Measurements from ENCODE around the gene CPSF6.
A peak's percentile ranks its signal among the peaks of the same experiment; 100 is the strongest.

CPSF6 gene

GRCh38 chr12:69272511-69272910, 33.1 kb downstream of the CPSF6 start:
- Histone ChIP-seq H4K20me1 (peaks cover 0 to 32% (median 4%) of the 10 kb centered on the region in 11 experiments; a peak in 2 of 22 replicates), H3K36me3 (peaks cover 25 to 76% (median 33%) of the 10 kb centered on the region in 11 experiments; a peak in 20 of 22 replicates), H3K27ac (no peak overlapping the region), H3K9ac (no peak overlapping the region), H3K9me3 (replicated peaks in 1 of 11) (no peaks in the 10 kb centered on the region), H3K4me3 (no peak overlapping the region), H3K4me1 (peaks cover 0 to 16% (median 0%) of the 10 kb centered on the region in 10 experiments; a peak in 5 of 20 replicates), H3K27me3 (no peaks in the 10 kb centered on the region), H3K4me2 (no peak overlapping the region)
- no peak for TF ChIP-seq Cebpa-rat (IDR thresholded peaks at IDR 0.05)

GRCh38 chr12:69274861-69275260, 35.5 kb downstream of the CPSF6 start:
- no peak overlapping the region for H3K27ac ChIP-seq
- H3K9me3 ChIP-seq (replicated peaks in 1 of 11), result no peaks in the 10 kb centered on the region
- no peaks in the 10 kb centered on the region for H3K27me3 ChIP-seq
- H4K20me1 ChIP-seq, result peaks cover 0 to 29% (median 4%) of the 10 kb centered on the region in 11 experiments; a peak in 2 of 22 replicates
- no peak for TF ChIP-seq Cebpa-rat (IDR thresholded peaks at IDR 0.05)
- peaks cover 0 to 16% (median 0%) of the 10 kb centered on the region in 10 experiments; a peak in 5 of 20 replicates for H3K4me1 ChIP-seq
- H3K4me2 ChIP-seq, result peak overlapping the region in 2 of 11 experiments; percentile 23 to 59; a peak in 2 of 22 replicates
- H3K4me3 ChIP-seq, result no peak overlapping the region
- no peak overlapping the region for H3K9ac ChIP-seq
- H3K36me3 ChIP-seq, result peaks cover 13 to 56% (median 24%) of the 10 kb centered on the region in 11 experiments; a peak in 20 of 22 replicates

GRCh38 chr12:69275471-69275891, 36.1 kb downstream of the CPSF6 start:
- Histone ChIP-seq H3K9me3 (replicated peaks in 1 of 11) (no peaks in the 10 kb centered on the region), H3K4me1 (peaks cover 0 to 16% (median 0%) of the 10 kb centered on the region in 10 experiments; a peak in 5 of 20 replicates)
- no peak for TF ChIP-seq Cebpa-rat (IDR thresholded peaks at IDR 0.05)

GRCh38 chr12:69278814-69279782, 39.7 kb downstream of the CPSF6 start:
- Histone ChIP-seq H3K4me1 (peaks cover 0 to 16% (median 0%) of the 10 kb centered on the region in 10 experiments; a peak in 5 of 20 replicates), H3K4me3 (no peak overlapping the region), H3K27ac (no peak overlapping the region), H3K27me3 (no peaks in the 10 kb centered on the region), H3K9ac (no peak overlapping the region), H3K9me3 (replicated peaks in 1 of 11) (no peaks in the 10 kb centered on the region), H4K20me1 (0 out of 22 replicates have a peak, but pooled peaks cover 0 to 21% (median 0%) of the 10 kb centered on the region in 11 experiments), H3K4me2 (no peak overlapping the region), H3K36me3 (peaks cover 0 to 13% (median 0%) of the 10 kb centered on the region in 11 experiments; a peak in 7 of 22 replicates)
- TF ChIP-seq Cebpa-rat (IDR thresholded peaks at IDR 0.05), result no peak

More at GRCh38 chr12:69275471-69275891, 36.1 kb downstream of the CPSF6 start:
- H3K27me3 ChIP-seq, result no peaks in the 10 kb centered on the region
- no peak overlapping the region for H3K4me3 ChIP-seq
- H3K4me2 ChIP-seq, result peak overlapping the region in 2 of 11 experiments; percentile 23 to 59; a peak in 3 of 22 replicates
- H4K20me1 ChIP-seq, result peaks cover 0 to 23% (median 4%) of the 10 kb centered on the region in 11 experiments; a peak in 2 of 22 replicates
- no peak overlapping the region for H3K27ac ChIP-seq
- H3K9ac ChIP-seq, result no peak overlapping the region
- peaks cover 7 to 49% (median 18%) of the 10 kb centered on the region in 11 experiments; a peak in 18 of 22 replicates for H3K36me3 ChIP-seq

GRCh38 chr12:69284131-69284530, 44.8 kb downstream of the CPSF6 start:
- 0 out of 22 replicates have a peak, but pooled peaks cover 0 to 1% (median 0%) of the 10 kb centered on the region in 11 experiments for H4K20me1 ChIP-seq
- H3K9me3 ChIP-seq (replicated peaks in 1 of 11), result no peaks in the 10 kb centered on the region
- no peak overlapping the region for H3K27ac ChIP-seq
- TF ChIP-seq Cebpa-rat (IDR thresholded peaks at IDR 0.05), result no peak
- no peaks in the 10 kb centered on the region for H3K36me3 ChIP-seq
- H3K4me3 ChIP-seq, result no peak overlapping the region
- H3K27me3 ChIP-seq, result no peaks in the 10 kb centered on the region
- H3K9ac ChIP-seq, result no peak overlapping the region
- no peaks in the 10 kb centered on the region for H3K4me1 ChIP-seq
- no peak overlapping the region for H3K4me2 ChIP-seq

- no peaks in the 10 kb centered on the region for H3K9me3 ChIP-seq (replicated peaks in 1 of 11)
- TF ChIP-seq Cebpa-rat (IDR thresholded peaks at IDR 0.05), result no peak
- H3K9ac ChIP-seq, result no peak overlapping the region
- peaks cover 0 to 5% (median 0%) of the 10 kb centered on the region in 10 experiments; a peak in 1 of 20 replicates for H3K4me1 ChIP-seq
- no peaks in the 10 kb centered on the region for H3K27me3 ChIP-seq
- no peak overlapping the region for H3K4me2 ChIP-seq
- no peaks in the 10 kb centered on the region for H4K20me1 ChIP-seq
- H3K36me3 ChIP-seq, result no peaks in the 10 kb centered on the region
- no peak overlapping the region for H3K4me3 ChIP-seq
- no peak overlapping the region for H3K27ac ChIP-seq
Measured at GRCh38 chr12:69287556-69287955, 48.2 kb downstream of the CPSF6 start.

GRCh38 chr12:69290545-69291277, 51.3 kb downstream of the CPSF6 start:
- H3K9me3 ChIP-seq (replicated peaks in 1 of 11), result no peaks in the 10 kb centered on the region
- no peaks in the 10 kb centered on the region for H3K27me3 ChIP-seq
- no peak overlapping the region for H3K4me3 ChIP-seq
- TF ChIP-seq Cebpa-rat (IDR thresholded peaks at IDR 0.05), result no peak
- H3K9ac ChIP-seq, result no peak overlapping the region
- no peak overlapping the region for H3K27ac ChIP-seq
- H3K36me3 ChIP-seq, result no peaks in the 10 kb centered on the region
- no peaks in the 10 kb centered on the region for H4K20me1 ChIP-seq
- H3K4me1 ChIP-seq, result peaks cover 0 to 5% (median 0%) of the 10 kb centered on the region in 10 experiments; a peak in 1 of 20 replicates
- peak overlapping the region in 3 of 11 experiments; percentile 5 to 63 (median 45); a peak in 4 of 22 replicates for H3K4me2 ChIP-seq

GRCh38 chr12:69291278-69291593, 51.9 kb downstream of the CPSF6 start:
- H3K4me1 ChIP-seq, result peaks cover 0 to 5% (median 0%) of the 10 kb centered on the region in 10 experiments; a peak in 1 of 20 replicates
- H3K36me3 ChIP-seq, result no peaks in the 10 kb centered on the region
- no peaks in the 10 kb centered on the region for H4K20me1 ChIP-seq
- H3K4me3 ChIP-seq, result no peak overlapping the region
- 0 out of 22 replicates have a peak, but pooled peaks cover 0 to under 1% (median 0%) of the 10 kb centered on the region in 11 experiments for H3K9me3 ChIP-seq (replicated peaks in 1 of 11)
- H3K9ac ChIP-seq, result no peak overlapping the region
- peak overlapping the region in 3 of 11 experiments; percentile 5 to 63 (median 45); a peak in 4 of 22 replicates for H3K4me2 ChIP-seq
- H3K27me3 ChIP-seq, result no peaks in the 10 kb centered on the region
- TF ChIP-seq Cebpa-rat (IDR thresholded peaks at IDR 0.05), result no peak
- no peak overlapping the region for H3K27ac ChIP-seq

Measured in BLaER1 treated with 17β-estradiol and CSF1 and Interleukin-3, amounts not matched to agents 10 nM and 100 nM (cell line).